ENCODE measurements around the gene FBN1. TPM values are rescaled to one million over a fixed set of nuclear protein-coding genes. Genes with fewer than 3 reads are reported as not detected.

Gene FBN1
- total RNA-seq, result 164 TPM

DNA sequence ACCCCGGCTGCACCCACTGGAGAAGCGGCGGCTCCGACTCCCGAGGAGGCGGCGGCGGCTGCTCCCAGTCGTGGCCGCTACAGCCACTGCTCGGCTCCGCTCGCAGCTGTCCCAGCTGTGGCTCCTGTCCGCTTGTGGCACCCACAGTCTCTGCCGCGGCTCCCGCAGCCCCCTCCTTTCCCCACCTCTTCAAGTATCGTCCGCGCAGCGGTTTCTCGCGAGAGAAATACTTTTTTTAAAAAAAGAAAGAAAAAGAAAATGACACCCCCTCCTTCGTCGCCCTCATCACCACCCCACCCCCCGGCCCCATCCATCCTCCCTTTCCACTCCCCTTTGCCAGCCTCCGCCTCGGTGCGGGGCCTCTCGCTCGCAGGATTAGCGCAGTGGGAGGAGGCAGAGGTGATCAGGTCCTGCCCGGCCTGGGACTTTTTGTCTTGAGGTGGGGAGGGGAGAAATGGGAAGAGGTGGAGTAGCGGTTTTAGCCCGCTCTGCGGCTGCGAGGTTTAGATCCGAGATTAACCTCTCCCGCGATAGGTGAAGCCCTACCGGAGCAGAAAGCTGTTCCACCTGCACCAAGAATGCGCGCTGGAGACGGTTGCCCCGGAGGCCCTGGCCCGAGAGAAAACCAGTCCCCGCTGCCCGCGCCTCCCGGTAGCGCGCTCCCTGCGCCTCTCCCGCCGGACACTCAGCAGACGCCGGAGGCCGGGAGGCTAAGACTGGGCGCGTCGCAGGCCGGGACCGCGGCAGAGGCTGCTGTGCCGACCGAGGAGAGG is at the start of gene FBN1:
Gene FBN1 (minus strand): TSS at position 152 of the 773 bp plus-strand sequence. CDS start 940 bp downstream, outside the sequence.
- Histone ChIP-seq H3K4me1 (peaks cover 0 to 11% of the 10 kb centered on the region in 2 donors), H3K4me3 (peak within 1 kb of the TSS; percentile 87 to 88), H3K27ac (peak within 1 kb of the TSS; percentile 96 to 97), H3K36me3 (no peaks in the 10 kb centered on the region), H3K9me3 (no peaks in the 10 kb centered on the region), H3K27me3 (no peaks in the 10 kb centered on the region)
- TF ChIP-seq, protein P1, sequence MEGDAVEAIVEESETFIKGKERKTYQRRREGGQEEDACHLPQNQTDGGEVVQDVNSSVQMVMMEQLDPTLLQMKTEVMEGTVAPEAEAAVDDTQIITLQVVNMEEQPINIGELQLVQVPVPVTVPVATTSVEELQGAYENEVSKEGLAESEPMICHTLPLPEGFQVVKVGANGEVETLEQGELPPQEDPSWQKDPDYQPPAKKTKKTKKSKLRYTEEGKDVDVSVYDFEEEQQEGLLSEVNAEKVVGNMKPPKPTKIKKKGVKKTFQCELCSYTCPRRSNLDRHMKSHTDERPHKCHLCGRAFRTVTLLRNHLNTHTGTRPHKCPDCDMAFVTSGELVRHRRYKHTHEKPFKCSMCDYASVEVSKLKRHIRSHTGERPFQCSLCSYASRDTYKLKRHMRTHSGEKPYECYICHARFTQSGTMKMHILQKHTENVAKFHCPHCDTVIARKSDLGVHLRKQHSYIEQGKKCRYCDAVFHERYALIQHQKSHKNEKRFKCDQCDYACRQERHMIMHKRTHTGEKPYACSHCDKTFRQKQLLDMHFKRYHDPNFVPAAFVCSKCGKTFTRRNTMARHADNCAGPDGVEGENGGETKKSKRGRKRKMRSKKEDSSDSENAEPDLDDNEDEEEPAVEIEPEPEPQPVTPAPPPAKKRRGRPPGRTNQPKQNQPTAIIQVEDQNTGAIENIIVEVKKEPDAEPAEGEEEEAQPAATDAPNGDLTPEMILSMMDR (IDR thresholded peaks at IDR 0.05), result no peak
- DNase-seq (ENCODE audit: low spot score in 2 of 2), result peak; percentile 23 to 89
- intact Hi-C loops (cut with DNase I), result loop anchor here (1.0 to 10.0 kb wide), 6 partner anchors 42 to 291 kb away; partner anchors contain the start of gene CEP152

DNA sequence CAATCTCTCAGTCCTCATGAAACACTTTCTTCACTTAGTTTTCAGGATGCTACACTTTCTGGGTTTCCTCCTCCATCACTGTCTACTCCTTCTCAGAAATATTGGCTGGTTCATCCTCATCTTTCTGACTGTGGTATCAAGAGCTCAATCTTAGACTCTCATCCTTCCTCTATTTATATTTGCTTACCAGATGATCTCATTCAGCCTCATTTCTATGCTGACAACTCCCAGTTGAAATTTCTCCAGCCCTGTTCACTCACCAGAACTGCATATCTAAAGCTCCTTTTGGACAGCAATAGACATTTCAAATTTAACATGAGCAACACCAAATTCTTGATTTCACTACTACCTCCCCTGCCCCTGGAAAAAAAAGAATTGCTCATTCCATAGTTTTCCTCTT is 48.0 kb upstream of the FBN1 start:
- TF ChIP-seq, protein P1 (IDR thresholded peaks at IDR 0.05), result no peak
- no peak for DNase-seq (ENCODE audit: low spot score in 2 of 2)
- Histone ChIP-seq H3K27ac (no peak overlapping the region), H3K4me1 (no peaks in the 10 kb centered on the region), H3K9me3 (no peaks in the 10 kb centered on the region), H3K27me3 (no peaks in the 10 kb centered on the region), H3K4me3 (no peak overlapping the region), H3K36me3 (no peaks in the 10 kb centered on the region)
- intact Hi-C loops (cut with DNase I), result no loop called here

DNA sequence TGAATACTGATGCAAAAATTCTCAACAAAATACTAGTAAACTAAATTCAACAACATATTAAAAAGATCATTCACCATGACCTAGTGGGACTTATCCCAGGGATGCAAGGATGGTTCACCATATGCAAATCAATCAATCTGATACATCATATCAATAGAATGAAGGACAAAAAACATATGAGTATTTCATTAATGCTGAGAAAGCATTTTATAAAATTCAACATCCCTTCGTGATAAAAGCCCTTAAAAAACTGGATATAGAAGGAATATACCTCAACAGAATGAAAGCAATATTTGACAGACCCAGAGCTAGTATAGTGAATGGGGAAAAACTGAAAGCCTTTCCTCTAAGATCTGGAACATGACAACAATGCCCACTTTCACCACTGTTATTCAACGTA is 43.0 kb upstream of the FBN1 start:
- H3K4me1 ChIP-seq, result no peaks in the 10 kb centered on the region
- no peaks in the 10 kb centered on the region for H3K36me3 ChIP-seq
- intact Hi-C loops (cut with DNase I), result no loop called here
- no peak overlapping the region for H3K4me3 ChIP-seq
- H3K27ac ChIP-seq, result no peak overlapping the region
- H3K9me3 ChIP-seq, result no peaks in the 10 kb centered on the region
- DNase-seq (ENCODE audit: low spot score in 2 of 2), result no peak
- no peaks in the 10 kb centered on the region for H3K27me3 ChIP-seq
- TF ChIP-seq, protein P1 (IDR thresholded peaks at IDR 0.05), result no peak

DNA sequence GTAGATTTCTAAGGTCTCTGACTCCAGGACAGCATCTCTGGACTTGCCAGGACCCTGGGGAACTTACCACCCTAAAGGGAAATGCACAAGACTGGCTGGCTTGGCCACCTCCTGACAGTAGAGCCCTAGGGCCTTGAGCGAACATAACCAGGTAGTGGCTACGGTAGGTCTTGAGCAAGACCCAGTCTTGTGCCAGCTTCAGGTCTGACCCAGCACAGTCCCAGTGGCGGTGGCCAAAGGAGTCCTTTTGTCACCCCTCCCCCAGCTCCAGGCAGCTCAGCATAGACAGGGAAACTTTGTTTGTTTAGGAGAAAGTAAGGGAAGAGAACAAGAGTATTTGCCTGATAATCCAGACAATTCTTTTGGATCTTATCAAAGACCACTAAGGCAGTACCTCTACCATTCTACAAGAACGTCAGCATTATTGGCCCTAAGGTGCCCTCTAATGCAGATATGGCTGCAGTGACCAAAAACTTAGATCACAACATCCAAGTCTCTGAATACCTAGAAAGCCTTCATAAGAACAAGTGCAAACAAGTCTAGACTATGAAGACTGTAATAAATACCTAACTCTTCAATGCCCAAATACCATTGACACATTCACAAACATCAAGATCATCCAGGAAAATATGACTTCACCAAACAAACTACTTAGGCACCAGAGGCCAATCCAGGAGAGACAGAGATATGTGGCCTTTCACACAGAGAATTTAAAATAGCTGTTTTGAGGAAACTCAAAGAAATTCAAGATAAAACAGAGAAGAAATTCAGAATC is 38.7 kb upstream of the FBN1 start:
- H3K9me3 ChIP-seq, result no peaks in the 10 kb centered on the region
- TF ChIP-seq, protein P1 (IDR thresholded peaks at IDR 0.05), result no peak
- H3K4me3 ChIP-seq, result no peak overlapping the region
- no peak overlapping the region for H3K27ac ChIP-seq
- no peaks in the 10 kb centered on the region for H3K36me3 ChIP-seq
- H3K27me3 ChIP-seq, result no peaks in the 10 kb centered on the region
- DNase-seq (ENCODE audit: low spot score in 2 of 2), result no peak
- intact Hi-C loops (cut with DNase I), result no loop called here
- H3K4me1 ChIP-seq, result no peaks in the 10 kb centered on the region

DNA sequence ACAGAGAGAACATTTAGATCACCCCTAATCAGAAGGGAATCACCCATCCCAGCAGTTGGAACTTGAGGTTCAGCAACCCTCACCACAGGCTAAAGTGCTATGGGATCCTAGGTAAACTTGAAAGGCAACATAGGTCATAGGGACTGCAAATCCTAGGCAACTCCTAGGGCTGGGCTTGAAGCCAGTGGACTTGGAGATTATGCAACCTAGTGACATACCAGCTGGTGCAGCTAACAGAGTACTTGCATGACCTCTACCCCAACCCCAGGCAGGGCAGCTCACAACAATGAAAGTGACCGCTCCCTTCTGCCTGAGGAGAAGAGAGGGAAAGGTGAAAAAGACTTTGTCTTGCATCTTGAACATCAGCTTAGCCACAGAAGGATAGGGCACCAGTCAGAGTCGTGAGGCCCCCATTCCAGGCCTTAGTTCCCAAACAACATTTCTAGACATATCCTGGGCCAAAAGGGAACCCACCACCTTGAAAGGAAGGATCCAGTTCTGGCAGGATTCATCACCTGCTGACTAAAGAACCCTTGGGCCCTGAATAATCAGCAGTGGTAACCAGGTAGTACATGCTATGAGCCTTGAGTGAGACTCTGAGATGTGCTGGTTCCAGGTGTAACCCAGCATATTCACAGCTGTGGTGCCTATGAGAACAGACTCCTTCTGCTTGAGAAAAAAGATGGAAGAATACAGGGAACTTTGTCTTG is 37.6 kb upstream of the FBN1 start:
- Histone ChIP-seq H3K36me3 (no peaks in the 10 kb centered on the region), H3K4me1 (no peaks in the 10 kb centered on the region), H3K9me3 (no peaks in the 10 kb centered on the region), H3K4me3 (no peak overlapping the region), H3K27me3 (no peaks in the 10 kb centered on the region), H3K27ac (no peak overlapping the region)
- intact Hi-C loops (cut with DNase I), result no loop called here
- TF ChIP-seq, protein P1 (IDR thresholded peaks at IDR 0.05), result no peak
- DNase-seq (ENCODE audit: low spot score in 2 of 2), result peak in 1 of 2 donors; percentile 67
